Tibial nerve (tissue), 4 donors: ENCODE measurements around the gene MRGPRX1. TPM values are rescaled to one million over a fixed set of nuclear protein-coding genes. Genes with fewer than 3 reads are reported as not detected.
"Not testable (repeated sequence)": the region's sequence is repeated elsewhere in the genome, so short reads cannot be mapped to it uniquely, and the experiment has no call there.

Source experiments
- DNase-seq, 2 donors: peaks; one replicate each; pipeline ENCODE4 v3.0.0-alpha.2; 2019; ENCODE audit warnings: low spot score in 2 of 2
- H3K27ac ChIP-seq, 4 donors: fragments of 200-600 bp; sonication (generic) in 3 of 4; one replicate each; pipeline ENCODE4 v1.5.1; 2017 to 2019; ENCODE audit warnings: mild to moderate bottlenecking in 1 of 4
- H3K27me3 ChIP-seq, 2 donors: fragments of 200-600 bp; sonication (generic) in 1 of 2; one replicate each; pipeline versions ENCODE4 v1.5.1 to v1.6.0; 2017 to 2019
- H3K36me3 ChIP-seq, 3 donors: fragments of 200-600 bp; sonication (generic); one replicate each; pipeline ENCODE4 v1.5.1; 2018 to 2019
- H3K4me1 ChIP-seq, 4 donors: fragments of 200-600 bp; sonication (generic) in 3 of 4; one replicate each; pipeline ENCODE4 v1.5.1; 2017 to 2019
- H3K4me3 ChIP-seq, 4 donors: fragments of 200-600 bp; sonication (generic) in 3 of 4; one replicate each; pipeline ENCODE4 v1.5.1; 2017 to 2019; ENCODE audit warnings: mild to moderate bottlenecking in 1 of 4, moderate library complexity in 1 of 4
- H3K9me3 ChIP-seq, 4 donors: fragments of 200-600 bp; sonication (generic) in 3 of 4; one replicate each; pipeline ENCODE4 v1.5.1; 2017 to 2019
- EP300 ChIP-seq, 2 donors: sonication (generic); formaldehyde crosslinking; IDR thresholded peaks; one replicate each; pipeline ENCODE4 v1.6.1; 2017; ENCODE audit warnings: antibody characterized with exemption in 2 of 2, mild to moderate bottlenecking in 1 of 2
- POLR2A ChIP-seq, 2 donors: fragments of 450-650 bp; IDR thresholded peaks; one replicate each; pipeline ENCODE4 v1.6.1; 2017; ENCODE audit warnings: antibody characterized with exemption in 2 of 2, mild to moderate bottlenecking in 2 of 2, moderate library complexity in 2 of 2
- WGBS, 2 donors: methylation state at CpG; one replicate each; pipeline ENCODE4 v1.1.5; 2018; 5-methylcytosine and 5-hydroxymethylcytosine counted together
- total RNA-seq, 4 donors: library from RNA; depleted of rRNA; stranded (reverse); fragments of >200 nt; gene quantifications; one replicate each; pipeline ENCODE4 v1.1.0, GENCODE V29; 2016
- TF ChIP-seq, protein P1 (sequence below), 5 experiments: fragments of 200-600 bp in 3 of 5; fragments of 450-650 bp in 2 of 5; sonication (generic) in 3 of 5; IDR thresholded peaks; one replicate each; pipeline ENCODE4 v1.5.1; 2016 to 2019; ENCODE audit warnings: antibody characterized with exemption in 5 of 5, mild to moderate bottlenecking in 3 of 5, moderate library complexity in 2 of 5

The MRGPRX1 gene
- total RNA-seq, 4 donors from 2014 or later, result not detected

DNA sequence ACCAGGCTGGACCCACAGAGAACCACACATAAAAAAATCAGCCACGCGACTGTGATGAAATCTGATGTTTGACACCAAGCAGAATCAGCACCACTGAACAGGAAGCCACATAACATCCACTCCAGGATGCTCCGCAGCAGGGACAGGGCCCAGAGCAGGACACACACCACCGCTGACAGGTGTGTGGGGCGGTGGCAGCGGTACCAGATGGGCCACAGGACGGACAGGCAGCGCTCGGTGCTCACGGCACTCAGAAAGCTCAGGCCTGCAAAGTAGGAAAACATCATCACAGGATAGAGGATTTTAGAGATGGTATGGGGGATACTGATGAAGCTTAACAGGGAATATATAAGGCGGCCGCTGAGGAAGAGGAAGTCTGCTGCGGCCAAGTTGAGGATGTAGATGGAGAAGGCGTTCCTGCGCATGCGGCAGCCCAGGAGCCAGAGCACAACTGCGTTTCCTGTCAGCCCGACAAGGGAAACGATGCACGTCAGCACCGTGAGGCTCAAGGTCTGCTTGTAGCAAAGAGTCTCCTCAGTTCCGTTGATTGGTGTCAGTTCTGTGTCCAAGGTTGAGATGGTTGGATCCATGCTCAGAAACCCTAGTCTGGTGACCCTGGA, 4.9 kb downstream of the MRGPRX1 start:
- Histone ChIP-seq H3K4me1 (no peaks in the 10 kb centered on the region), H3K27me3 (no peaks in the 10 kb centered on the region), H3K27ac (no peak overlapping the region), H3K9me3 (no peaks in the 10 kb centered on the region), H3K36me3 (no peaks in the 10 kb centered on the region), H3K4me3 (no peak overlapping the region)
- no peak for DNase-seq
- TF ChIP-seq, protein P1, sequence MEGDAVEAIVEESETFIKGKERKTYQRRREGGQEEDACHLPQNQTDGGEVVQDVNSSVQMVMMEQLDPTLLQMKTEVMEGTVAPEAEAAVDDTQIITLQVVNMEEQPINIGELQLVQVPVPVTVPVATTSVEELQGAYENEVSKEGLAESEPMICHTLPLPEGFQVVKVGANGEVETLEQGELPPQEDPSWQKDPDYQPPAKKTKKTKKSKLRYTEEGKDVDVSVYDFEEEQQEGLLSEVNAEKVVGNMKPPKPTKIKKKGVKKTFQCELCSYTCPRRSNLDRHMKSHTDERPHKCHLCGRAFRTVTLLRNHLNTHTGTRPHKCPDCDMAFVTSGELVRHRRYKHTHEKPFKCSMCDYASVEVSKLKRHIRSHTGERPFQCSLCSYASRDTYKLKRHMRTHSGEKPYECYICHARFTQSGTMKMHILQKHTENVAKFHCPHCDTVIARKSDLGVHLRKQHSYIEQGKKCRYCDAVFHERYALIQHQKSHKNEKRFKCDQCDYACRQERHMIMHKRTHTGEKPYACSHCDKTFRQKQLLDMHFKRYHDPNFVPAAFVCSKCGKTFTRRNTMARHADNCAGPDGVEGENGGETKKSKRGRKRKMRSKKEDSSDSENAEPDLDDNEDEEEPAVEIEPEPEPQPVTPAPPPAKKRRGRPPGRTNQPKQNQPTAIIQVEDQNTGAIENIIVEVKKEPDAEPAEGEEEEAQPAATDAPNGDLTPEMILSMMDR (IDR thresholded peaks at IDR 0.05), result no peak
- TF ChIP-seq POLR2A (IDR thresholded peaks at IDR 0.05) (no peak), EP300 (IDR thresholded peaks at IDR 0.05) (no peak)
- WGBS, 2 donors, result 88 to 89% methylated on average over 22 of the region's 22 CpGs

GRCh38 chr11:18927550-18928322, 11.5 kb downstream of the MRGPRX1 start:
- Histone ChIP-seq H3K9me3 (no peaks in the 10 kb centered on the region), H3K36me3 (no peaks in the 10 kb centered on the region), H3K27ac (no peak overlapping the region), H3K27me3 (no peaks in the 10 kb centered on the region), H3K4me1 (no peaks in the 10 kb centered on the region), H3K4me3 (no peak overlapping the region)
- 81 to 90% methylated on average over 3 of the region's 3 CpGs for WGBS, 2 donors
- DNase-seq, result no peak
- TF ChIP-seq, protein P1 (IDR thresholded peaks at IDR 0.05), result no peak
- TF ChIP-seq POLR2A (IDR thresholded peaks at IDR 0.05) (no peak), EP300 (IDR thresholded peaks at IDR 0.05) (no peak)

- H3K4me3 ChIP-seq, H3K36me3 ChIP-seq, H3K27me3 ChIP-seq, H3K27ac ChIP-seq, H3K4me1 ChIP-seq, DNase-seq, H3K9me3 ChIP-seq: not testable (repeated sequence)
- WGBS, 2 donors, result 59 to 66% methylated on average over 2 of the region's 2 CpGs
Measured at GRCh38 chr11:18925426-18925825, 13.8 kb downstream of the MRGPRX1 start.

DNA sequence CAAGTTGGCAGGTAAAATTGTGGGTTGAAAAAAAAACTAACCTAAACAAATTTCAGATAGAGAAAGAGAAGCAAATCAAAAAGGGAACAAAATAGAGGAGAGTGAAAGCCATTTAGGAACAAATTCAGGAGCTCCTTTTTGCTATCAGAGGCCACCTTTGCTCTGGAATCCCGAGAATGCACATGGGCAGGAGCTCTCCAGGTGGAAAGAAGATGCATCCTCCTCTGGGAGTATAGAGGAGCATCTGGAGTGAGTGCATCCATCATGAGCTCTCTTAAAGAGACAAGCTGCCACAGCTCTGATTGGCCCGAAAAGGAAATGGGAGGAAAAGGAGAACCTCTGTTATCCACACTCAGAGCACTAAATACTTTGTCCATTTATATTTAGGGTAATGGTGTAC, 26.3 kb downstream of the MRGPRX1 start:
- WGBS, 2 donors, result 54 to 65% methylated on average over 2 of the region's 2 CpGs
- DNase-seq, result no peak
- Histone ChIP-seq H3K9me3 (no peaks in the 10 kb centered on the region), H3K36me3 (no peaks in the 10 kb centered on the region), H3K27ac (no peak overlapping the region), H3K27me3 (no peaks in the 10 kb centered on the region), H3K4me1 (no peaks in the 10 kb centered on the region), H3K4me3 (no peak overlapping the region)
- TF ChIP-seq POLR2A (IDR thresholded peaks at IDR 0.05) (no peak), EP300 (IDR thresholded peaks at IDR 0.05) (no peak)
- TF ChIP-seq, protein P1 (IDR thresholded peaks at IDR 0.05), result no peak

DNA sequence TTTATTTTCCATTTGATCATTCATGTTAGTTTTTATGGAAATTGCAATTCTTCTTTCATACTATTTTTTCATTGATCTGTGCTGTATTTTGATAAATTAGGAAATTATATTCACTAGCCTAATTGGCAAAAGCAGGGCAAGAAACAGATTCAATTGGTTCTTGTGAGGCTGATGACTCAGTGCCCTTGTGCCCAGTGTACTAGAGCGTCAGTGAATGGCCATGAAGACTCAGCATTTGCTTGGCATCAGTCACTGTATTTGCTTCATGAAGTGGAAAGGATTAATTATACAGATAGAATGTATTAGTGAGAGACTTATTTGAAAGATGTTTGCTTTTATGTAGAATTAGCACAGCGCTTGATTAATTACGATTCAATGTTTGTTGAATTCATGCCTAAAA, 31.8 kb downstream of the MRGPRX1 start:
- WGBS, 2 donors, result 85 to 90% methylated on average over 3 of the region's 3 CpGs
- H3K9me3 ChIP-seq, result no peaks in the 10 kb centered on the region
- H3K4me1 ChIP-seq, result no peaks in the 10 kb centered on the region
- H3K27ac ChIP-seq, result no peak overlapping the region
- H3K27me3 ChIP-seq, result no peaks in the 10 kb centered on the region
- DNase-seq, result no peak
- no peak overlapping the region for H3K4me3 ChIP-seq
- H3K36me3 ChIP-seq, result no peaks in the 10 kb centered on the region
- no peak for TF ChIP-seq POLR2A (IDR thresholded peaks at IDR 0.05)
- TF ChIP-seq, protein P1 (IDR thresholded peaks at IDR 0.05), result no peak

DNA sequence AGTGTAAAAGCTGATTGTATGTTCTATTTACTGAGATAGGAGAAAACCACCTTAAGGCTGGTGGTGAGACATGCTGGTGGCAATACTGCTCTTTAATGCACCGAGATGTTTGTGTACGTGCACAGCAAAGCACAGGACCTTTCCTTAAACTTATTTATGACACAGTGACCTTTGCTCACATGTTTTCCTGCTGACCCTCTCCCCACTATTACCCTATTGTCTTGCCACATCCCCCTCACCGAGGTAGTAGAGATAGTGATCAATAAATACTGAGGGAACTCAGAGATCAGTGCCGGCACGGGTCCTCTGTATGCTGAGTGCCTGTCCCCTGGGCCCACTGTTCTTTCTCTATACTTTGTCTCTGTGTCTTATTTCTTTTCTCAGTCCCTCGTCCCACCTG, 38.6 kb downstream of the MRGPRX1 start:
- DNase-seq, H3K9me3 ChIP-seq, H3K27ac ChIP-seq, H3K4me3 ChIP-seq, H3K4me1 ChIP-seq, H3K27me3 ChIP-seq, H3K36me3 ChIP-seq: not testable (repeated sequence)
- WGBS, 2 donors, result 10 to 17% methylated on average over 6 of the region's 6 CpGs

- not testable (repeated sequence) for H3K4me1 ChIP-seq, H3K36me3 ChIP-seq, H3K27ac ChIP-seq, DNase-seq, H3K4me3 ChIP-seq, H3K27me3 ChIP-seq, H3K9me3 ChIP-seq
- 14 to 20% methylated on average over 4 of the region's 4 CpGs for WGBS, 2 donors
Measured at GRCh38 chr11:18900151-18900611, 39.0 kb downstream of the MRGPRX1 start.

- H3K36me3 ChIP-seq, H3K27ac ChIP-seq, H3K27me3 ChIP-seq, H3K4me1 ChIP-seq, H3K9me3 ChIP-seq, DNase-seq, H3K4me3 ChIP-seq: not testable (repeated sequence)
- 96 to 98% methylated on average over 2 of the region's 2 CpGs for WGBS, 2 donors
Measured at GRCh38 chr11:18891712-18892111, 47.5 kb downstream of the MRGPRX1 start.
